WI38 (cell line): ENCODE results near the gene UTS2R.

Experiments used
- H3K4me3 ChIP-seq: 2 replicates; pipeline ENCODE4 v1.5.1; 2011; ENCODE audit warnings: low read depth, mild to moderate bottlenecking, control low read depth, low read length
- CTCF ChIP-seq: IDR thresholded peaks from 2 replicates; pipeline ENCODE4 v1.5.1; 2012; ENCODE audit warnings: low read depth, mild to moderate bottlenecking, control low read depth, low read length

The UTS2R gene

GRCh38 chr17:82385559-82386254 lies 14.1 kb downstream of the UTS2R start:
- TF ChIP-seq CTCF = no peak
- H3K4me3 ChIP-seq = no peak overlapping the region

GRCh38 chr17:82386255-82386831 lies 14.8 kb downstream of the UTS2R start:
- no peak overlapping the region for H3K4me3 ChIP-seq
- TF ChIP-seq CTCF = no peak

- TF ChIP-seq CTCF = no peak
- H3K4me3 ChIP-seq = no peak overlapping the region
These were observed 15.5 kb downstream of the UTS2R start for GRCh38 chr17:82386881-82387704.

- no peak for TF ChIP-seq CTCF
- H3K4me3 ChIP-seq = no peak overlapping the region
These were observed 16.1 kb downstream of the UTS2R start for GRCh38 chr17:82387705-82388106.

GRCh38 chr17:82388223-82388921 lies 16.8 kb downstream of the UTS2R start:
- no peak overlapping the region for H3K4me3 ChIP-seq
- no peak for TF ChIP-seq CTCF

- no peak for TF ChIP-seq CTCF
- H3K4me3 ChIP-seq = no peak overlapping the region
These were observed 17.3 kb downstream of the UTS2R start for GRCh38 chr17:82388922-82389283.

- no peak for TF ChIP-seq CTCF
- H3K4me3 ChIP-seq = no peak overlapping the region
These were observed 17.8 kb downstream of the UTS2R start for GRCh38 chr17:82389379-82389778.
